BE2C (cell line): Measurements from ENCODE around the gene DAB1.

Experiments used
- DNase-seq: peaks from one replicate; pipeline ENCODE4 v3.0.0-alpha.2; 2020
- H3K27me3 ChIP-seq: fragments of 250-450 bp; sonication (Bioruptor Pico); 2 replicates; pipeline ENCODE4 v1.5.1; 2020; ENCODE audit warnings: mild to moderate bottlenecking
- H3K36me3 ChIP-seq: fragments of 250-450 bp; sonication (Bioruptor Pico); 2 replicates; pipeline ENCODE4 v1.5.1; 2020; ENCODE audit warnings: mild to moderate bottlenecking
- H3K4me1 ChIP-seq: fragments of 250-450 bp; sonication (Bioruptor Pico); 2 replicates; pipeline ENCODE4 v1.5.1; 2020
- H3K4me3 ChIP-seq: 2 replicates; pipeline ENCODE4 v1.5.1; 2011; ENCODE audit warnings: low read depth, low read length
- H3K9me3 ChIP-seq: fragments of 250-450 bp; sonication (Bioruptor Pico); 2 replicates; pipeline ENCODE4 v1.5.1; 2020
- TF ChIP-seq, protein P1 (sequence below): IDR thresholded peaks from 2 replicates; pipeline ENCODE4 v1.5.1; 2012; ENCODE audit warnings: mild to moderate bottlenecking, low read depth, low read length

Gene DAB1

DNA sequence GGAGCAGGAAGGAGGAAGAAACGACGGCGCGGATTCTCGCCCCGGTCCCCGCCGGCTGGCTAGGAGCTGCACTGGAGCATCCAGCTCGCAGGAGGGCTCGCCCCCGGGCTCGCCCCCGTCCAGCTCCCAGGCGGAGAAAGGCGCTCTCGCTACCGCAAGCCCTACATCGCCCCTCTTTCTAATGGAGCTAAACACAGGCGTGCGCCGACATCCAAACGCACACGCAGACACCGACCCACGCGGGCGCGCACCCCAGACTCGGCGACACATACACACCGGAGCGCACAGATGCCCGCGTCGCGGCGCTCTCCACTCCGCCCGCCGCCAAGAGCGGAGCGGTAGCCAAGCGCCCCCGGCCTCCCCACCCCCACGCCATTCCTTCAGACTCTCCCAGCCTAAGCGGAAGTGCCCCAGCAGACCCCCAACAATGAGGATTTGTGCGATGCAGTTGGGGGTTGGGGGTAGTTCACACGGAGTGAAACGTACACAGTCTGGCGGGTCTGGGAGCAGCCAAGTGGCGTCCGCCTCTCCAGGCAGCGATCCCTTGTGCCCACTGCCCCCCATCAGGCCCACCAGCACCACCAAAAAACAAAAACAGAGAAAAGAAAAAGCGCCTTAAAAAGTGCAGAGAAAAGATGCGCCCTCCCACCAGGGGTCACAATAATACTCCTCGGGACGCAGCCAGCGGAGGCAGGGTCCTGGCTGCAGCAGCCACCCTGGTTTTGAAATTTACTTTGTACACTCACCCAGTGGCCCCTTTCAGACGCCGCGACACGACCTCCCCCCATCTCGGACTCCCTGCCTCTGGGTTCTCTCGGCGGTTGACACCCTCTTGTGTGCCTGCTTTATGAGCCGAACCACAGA is 1.4 kb downstream of the DAB1 start:
- TF ChIP-seq, protein P1, sequence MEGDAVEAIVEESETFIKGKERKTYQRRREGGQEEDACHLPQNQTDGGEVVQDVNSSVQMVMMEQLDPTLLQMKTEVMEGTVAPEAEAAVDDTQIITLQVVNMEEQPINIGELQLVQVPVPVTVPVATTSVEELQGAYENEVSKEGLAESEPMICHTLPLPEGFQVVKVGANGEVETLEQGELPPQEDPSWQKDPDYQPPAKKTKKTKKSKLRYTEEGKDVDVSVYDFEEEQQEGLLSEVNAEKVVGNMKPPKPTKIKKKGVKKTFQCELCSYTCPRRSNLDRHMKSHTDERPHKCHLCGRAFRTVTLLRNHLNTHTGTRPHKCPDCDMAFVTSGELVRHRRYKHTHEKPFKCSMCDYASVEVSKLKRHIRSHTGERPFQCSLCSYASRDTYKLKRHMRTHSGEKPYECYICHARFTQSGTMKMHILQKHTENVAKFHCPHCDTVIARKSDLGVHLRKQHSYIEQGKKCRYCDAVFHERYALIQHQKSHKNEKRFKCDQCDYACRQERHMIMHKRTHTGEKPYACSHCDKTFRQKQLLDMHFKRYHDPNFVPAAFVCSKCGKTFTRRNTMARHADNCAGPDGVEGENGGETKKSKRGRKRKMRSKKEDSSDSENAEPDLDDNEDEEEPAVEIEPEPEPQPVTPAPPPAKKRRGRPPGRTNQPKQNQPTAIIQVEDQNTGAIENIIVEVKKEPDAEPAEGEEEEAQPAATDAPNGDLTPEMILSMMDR: no peak
- no peaks in the 10 kb centered on the region for H3K4me1 ChIP-seq
- H3K9me3 ChIP-seq: no peaks in the 10 kb centered on the region
- no peak for DNase-seq
- H3K27me3 ChIP-seq: peaks cover 19% of the 10 kb centered on the region
- H3K36me3 ChIP-seq: no peaks in the 10 kb centered on the region
- no peak overlapping the region for H3K4me3 ChIP-seq

DNA sequence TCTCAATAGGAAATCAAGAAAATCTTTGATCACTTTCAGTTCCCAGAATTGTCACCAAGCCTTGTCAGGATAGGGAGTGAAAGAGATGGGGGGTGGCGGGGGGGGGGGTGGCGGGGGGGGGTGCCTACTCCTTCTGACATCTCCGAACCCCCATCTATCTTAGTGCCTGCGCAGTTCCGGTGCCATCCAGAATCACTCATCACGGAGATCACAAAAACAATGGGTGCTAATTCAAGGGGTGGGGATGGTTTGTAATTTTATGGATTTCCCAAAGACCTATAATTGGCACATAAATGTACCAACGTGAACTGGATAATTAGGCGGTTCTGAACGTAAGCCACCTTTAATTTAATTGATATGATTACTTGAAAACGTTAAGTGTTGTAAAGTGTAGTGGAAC is 2.1 kb downstream of the DAB1 start:
- no peak for DNase-seq
- Histone ChIP-seq H3K27me3 (peaks cover 19% of the 10 kb centered on the region), H3K9me3 (no peaks in the 10 kb centered on the region), H3K4me1 (no peaks in the 10 kb centered on the region), H3K36me3 (no peaks in the 10 kb centered on the region), H3K4me3 (no peak overlapping the region)
- TF ChIP-seq, protein P1: no peak

- no peaks in the 10 kb centered on the region for H3K4me1 ChIP-seq
- no peak overlapping the region for H3K4me3 ChIP-seq
- H3K27me3 ChIP-seq: peaks cover 19% of the 10 kb centered on the region
- DNase-seq: no peak
- H3K9me3 ChIP-seq: no peaks in the 10 kb centered on the region
- H3K36me3 ChIP-seq: no peaks in the 10 kb centered on the region
- TF ChIP-seq, protein P1: no peak
Observed at GRCh38 chr1:57420981-57421785, 2.7 kb downstream of the DAB1 start.

GRCh38 chr1:57418971-57419370 is 4.9 kb downstream of the DAB1 start:
- TF ChIP-seq, protein P1: no peak
- Histone ChIP-seq H3K9me3 (no peaks in the 10 kb centered on the region), H3K4me1 (no peaks in the 10 kb centered on the region), H3K4me3 (no peak overlapping the region), H3K36me3 (no peaks in the 10 kb centered on the region), H3K27me3 (peaks cover 12% of the 10 kb centered on the region)
- no peak for DNase-seq

GRCh38 chr1:57411262-57411661 is 12.6 kb downstream of the DAB1 start:
- Histone ChIP-seq H3K9me3 (no peaks in the 10 kb centered on the region), H3K4me1 (no peaks in the 10 kb centered on the region), H3K36me3 (no peaks in the 10 kb centered on the region), H3K4me3 (no peak overlapping the region), H3K27me3 (no peaks in the 10 kb centered on the region)
- TF ChIP-seq, protein P1: no peak
- DNase-seq: no peak

- no peaks in the 10 kb centered on the region for H3K36me3 ChIP-seq
- no peak for DNase-seq
- H3K4me3 ChIP-seq: no peak overlapping the region
- H3K27me3 ChIP-seq: no peaks in the 10 kb centered on the region
- no peaks in the 10 kb centered on the region for H3K4me1 ChIP-seq
- TF ChIP-seq, protein P1: no peak
- no peaks in the 10 kb centered on the region for H3K9me3 ChIP-seq
Observed at GRCh38 chr1:57410508-57410907, 13.4 kb downstream of the DAB1 start.
